Transverse colon (tissue), 4 donors: ENCODE measurements around the gene MRPL2. TPM values are rescaled to one million over a fixed set of nuclear protein-coding genes. Genes with fewer than 3 reads are reported as not detected.

Experiments
- DNase-seq: peaks from one replicate; pipeline ENCODE4 v3.0.0-alpha.2; 2019
- H3K27ac ChIP-seq, 4 donors: fragments of 200-600 bp; sonication (generic); 2 replicates each; pipeline ENCODE4 v1.5.1; 2016 to 2018; ENCODE audit warnings: inconsistent platforms in 4 of 4
- H3K27me3 ChIP-seq: fragments of 200-600 bp; sonication (generic); 2 replicates; pipeline ENCODE4 v1.5.1; 2017; ENCODE audit warnings: inconsistent platforms
- H3K36me3 ChIP-seq, 4 donors: fragments of 200-600 bp; sonication (generic); 2 replicates each; pipeline ENCODE4 v1.5.1; 2017 to 2019; ENCODE audit warnings: inconsistent platforms in 4 of 4
- H3K4me1 ChIP-seq, 4 donors: fragments of 200-600 bp; sonication (generic); 2 replicates each; pipeline ENCODE4 v1.5.1; 2017 to 2020; ENCODE audit warnings: inconsistent platforms in 4 of 4
- H3K4me3 ChIP-seq, 4 donors: fragments of 200-600 bp; sonication (generic); 1 replicate in 1 of 4; 2 replicates in 3 of 4; pipeline versions ENCODE4 v1.5.1 to v1.6.1; 2017 to 2019; ENCODE audit warnings: inconsistent platforms in 4 of 4
- H3K9me3 ChIP-seq, 2 donors: fragments of 200-600 bp; sonication (generic); 2 replicates each; pipeline ENCODE4 v1.5.1; 2017 to 2019; ENCODE audit warnings: inconsistent platforms in 2 of 2
- CTCF ChIP-seq, 5 experiments: fragments of 200-600 bp in 3 of 5; fragments of 450-650 bp in 2 of 5; sonication (generic) in 3 of 5; IDR thresholded peaks; 1 replicate in 2 of 5; 2 replicates in 3 of 5; pipeline ENCODE4 v1.5.1; 2016 to 2017; ENCODE audit warnings: antibody characterized with exemption in 5 of 5, inconsistent platforms in 3 of 5, mild to moderate bottlenecking in 2 of 5, moderate library complexity in 1 of 5
- EP300 ChIP-seq: sonication (generic); formaldehyde crosslinking; IDR thresholded peaks from one replicate; pipeline ENCODE4 v1.6.1; 2017; ENCODE audit warnings: antibody characterized with exemption, low read depth
- POLR2A ChIP-seq: fragments of 450-650 bp; IDR thresholded peaks from one replicate; pipeline ENCODE4 v1.6.1; 2016; ENCODE audit warnings: antibody characterized with exemption, mild to moderate bottlenecking, moderate library complexity
- POLR2AphosphoS5 ChIP-seq, 3 donors: sonication (generic); formaldehyde crosslinking; IDR thresholded peaks; one replicate each; pipeline ENCODE4 v1.6.1; 2016; ENCODE audit warnings: antibody characterized with exemption in 3 of 3
- WGBS, 2 donors: methylation state at CpG; one replicate each; pipeline ENCODE4 v1.1.5; 2018; ENCODE audit warnings: low coverage in 1 of 2; 5-methylcytosine and 5-hydroxymethylcytosine counted together
- in situ Hi-C, 4 donors: fragments of 200-750 bp; cut with MboI; loops; one replicate each; pipeline versions ENCODE4 v1.15.0 to v1.15.1; 2017; ENCODE audit warnings: low sequenced_read_pairs in 3 of 4, low pct_ligation_motif_present in 1 of 4, low pct_unique_long_range_greater_than_20kb in 1 of 4
- intact Hi-C: fragments of 100-400 bp; cut with DNase I; formaldehyde crosslinking; loops from one replicate; pipeline ENCODE4 v1.15.1; 2023; ENCODE audit warnings: low total_unique reads
- total RNA-seq, 4 donors: library from RNA; depleted of rRNA; stranded (reverse); fragments of >200 nt; gene quantifications; one replicate each; pipeline ENCODE4 v1.1.0, GENCODE V29; 2016

MRPL2 gene
- total RNA-seq, 4 donors from 2014 or later: 5.8 to 54.2 (median 34.3) TPM

DNA sequence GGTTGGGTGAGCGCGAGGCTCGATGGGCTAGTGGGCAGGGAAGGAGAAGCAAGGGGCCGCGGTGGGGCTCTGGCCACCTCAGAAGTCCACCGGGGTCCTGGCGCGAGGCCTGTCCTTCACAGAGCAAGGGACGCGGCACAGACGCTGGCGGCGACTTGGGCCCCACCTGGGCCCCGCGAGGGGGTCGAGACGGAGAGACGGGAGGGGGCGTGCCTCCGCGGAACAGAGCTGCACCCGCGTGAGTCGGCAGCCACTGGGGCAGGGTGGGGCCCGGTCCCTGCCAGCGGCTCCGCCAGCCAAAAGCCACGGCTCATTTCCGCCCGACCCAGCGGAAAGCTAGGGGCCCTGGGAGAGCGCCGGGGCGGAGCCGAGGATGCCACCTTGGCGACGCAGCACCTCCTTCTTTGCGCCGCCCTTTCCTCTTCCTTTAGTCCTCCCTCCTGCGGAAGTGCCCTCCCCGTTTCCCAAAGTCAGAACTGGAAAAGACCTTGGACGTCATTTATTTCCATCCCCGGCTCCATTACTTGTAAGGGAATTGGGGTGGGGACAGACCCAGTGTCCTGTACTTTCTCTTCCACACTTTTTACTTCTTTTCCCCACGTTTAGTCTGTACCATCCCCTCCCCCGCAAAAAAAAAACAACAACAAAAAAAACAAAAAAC lies 5.6 kb downstream of the MRPL2 start, which contains the start of gene CUL7:
CUL7 (minus strand) TSS at position 307 of the 661 bp plus-strand sequence. CDS start 1,063 bp downstream, outside the sequence.
- Histone ChIP-seq H3K4me1 (peaks cover 8 to 28% (median 19%) of the 10 kb centered on the region in 4 donors), H3K27me3 (no peaks in the 10 kb centered on the region), H3K9me3 (no peaks in the 10 kb centered on the region), H3K27ac (peak within 1 kb of the TSS; percentile 90 to 97 (median 95)), H3K4me3 (peak within 1 kb of the TSS; percentile 62 to 98 (median 86)), H3K36me3 (peaks cover 0 to 4% (median 0%) of the 10 kb centered on the region in 4 donors)
- WGBS, 2 donors: 2 to 7% methylated on average over 2 to 45 of the region's 45 CpGs
- TF ChIP-seq POLR2A (peak; percentile 90), EP300 (no peak), POLR2AphosphoS5 (IDR thresholded peaks at IDR 0.05) (peak; percentile 68 to 94 (median 88))
- in situ Hi-C loops: no loop called here
- peak; percentile 95 for DNase-seq
- intact Hi-C loops: no loop called here

DNA sequence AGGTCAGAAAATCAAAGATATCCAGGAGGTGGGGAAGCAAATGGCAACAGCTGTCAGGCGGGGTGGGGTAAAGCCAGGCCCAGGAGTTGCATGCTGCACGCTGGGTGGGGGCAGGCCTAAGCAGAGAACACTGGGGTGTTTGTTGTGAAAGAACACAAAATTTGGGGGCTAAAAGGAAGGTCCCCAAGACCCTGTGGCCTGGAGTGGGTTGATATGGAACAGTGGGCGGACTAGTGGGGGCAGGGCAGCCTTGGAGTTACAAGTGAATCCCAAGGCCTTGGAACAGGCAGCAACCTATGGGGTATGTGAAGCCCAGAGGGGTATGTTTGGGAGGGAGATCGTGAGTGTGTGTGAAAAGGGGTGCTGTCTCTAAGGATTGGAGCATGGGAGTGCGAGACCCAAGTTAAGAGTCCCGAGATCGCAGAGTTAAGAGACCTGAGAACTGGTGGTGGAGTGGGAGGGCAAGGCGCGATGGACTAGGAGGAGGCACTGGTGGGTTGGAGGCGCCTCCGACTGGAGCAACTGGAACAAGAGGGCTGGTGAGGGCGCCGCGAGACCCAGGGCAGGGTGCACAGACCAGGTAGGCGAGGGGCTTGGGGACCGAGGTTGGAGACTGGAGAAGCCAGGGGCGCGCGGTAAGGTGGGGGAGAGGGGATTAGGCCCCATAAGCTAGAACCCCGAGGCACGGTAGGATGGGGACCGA lies 6.2 kb downstream of the MRPL2 start:
- Histone ChIP-seq H3K27me3 (no peaks in the 10 kb centered on the region), H3K4me3 (peak overlapping the region; percentile 62 to 98 (median 86)), H3K9me3 (no peaks in the 10 kb centered on the region), H3K27ac (peak overlapping the region; percentile 90 to 97 (median 95)), H3K4me1 (peaks cover 4 to 22% (median 12%) of the 10 kb centered on the region in 4 donors), H3K36me3 (peaks cover 0 to 4% (median 2%) of the 10 kb centered on the region in 4 donors)
- TF ChIP-seq POLR2AphosphoS5 (IDR thresholded peaks at IDR 0.05) (no peak), EP300 (no peak), POLR2A (no peak), CTCF (IDR thresholded peaks at IDR 0.05) (no peak)
- intact Hi-C loops: no loop called here
- peak; percentile 21 for DNase-seq
- in situ Hi-C loops: no loop called here
- 15 to 33% methylated on average over 9 to 22 of the region's 22 CpGs for WGBS, 2 donors

GRCh38 chr6:43052225-43052841 lies 6.9 kb downstream of the MRPL2 start:
- WGBS, 2 donors: 94% methylated on average over 19 of the region's 19 CpGs; no CpG with 5 or more reads in 1 of the 2 donors
- intact Hi-C loops (no loop called here), in situ Hi-C loops (no loop called here)
- DNase-seq: no peak
- H3K4me1 ChIP-seq: peaks cover 4 to 20% (median 10%) of the 10 kb centered on the region in 4 donors
- TF ChIP-seq CTCF (IDR thresholded peaks at IDR 0.05) (no peak), POLR2A (no peak), EP300 (no peak), POLR2AphosphoS5 (IDR thresholded peaks at IDR 0.05) (no peak)
- no peaks in the 10 kb centered on the region for H3K9me3 ChIP-seq
- H3K27ac ChIP-seq: peak overlapping the region; percentile 90 to 97 (median 95)
- H3K4me3 ChIP-seq: no peak overlapping the region
- H3K36me3 ChIP-seq: peaks cover 0 to 10% (median 2%) of the 10 kb centered on the region in 4 donors
- H3K27me3 ChIP-seq: no peaks in the 10 kb centered on the region

DNA sequence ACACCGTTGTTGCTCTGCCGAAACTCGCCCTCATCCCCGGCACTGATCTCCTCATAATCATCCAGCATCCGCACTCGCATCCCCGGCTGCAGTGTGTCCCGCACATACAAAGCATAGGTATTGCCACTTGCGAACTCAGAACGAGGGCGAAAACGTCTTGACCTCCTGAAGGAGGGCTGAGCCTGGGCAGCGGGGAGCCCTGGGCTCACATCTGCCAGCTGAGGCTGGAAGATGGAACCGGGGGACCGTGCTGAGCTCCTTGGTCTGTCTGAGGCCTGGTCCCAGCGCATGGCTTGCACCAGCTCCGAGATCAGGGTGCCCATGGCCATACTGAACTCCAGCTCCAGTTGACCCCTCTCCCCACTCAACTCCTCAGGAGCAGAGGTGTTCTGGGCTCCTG lies 8.3 kb downstream of the MRPL2 start:
- 93% methylated on average over 17 of the region's 17 CpGs; no CpG with 5 or more reads in 1 of the 2 donors for WGBS, 2 donors
- in situ Hi-C loops: no loop called here
- peaks cover 0 to 10% (median 2%) of the 10 kb centered on the region in 4 donors for H3K36me3 ChIP-seq

More for the DNA sequence above, 8.3 kb downstream of the MRPL2 start:
- H3K9me3 ChIP-seq: no peaks in the 10 kb centered on the region
- no peak overlapping the region for H3K27ac ChIP-seq
- no peak overlapping the region for H3K4me3 ChIP-seq
- no peak for DNase-seq
- H3K27me3 ChIP-seq: no peaks in the 10 kb centered on the region
- TF ChIP-seq POLR2AphosphoS5 (IDR thresholded peaks at IDR 0.05): no peak
- no peak for TF ChIP-seq EP300
- TF ChIP-seq POLR2A: no peak
- no peak for TF ChIP-seq CTCF (IDR thresholded peaks at IDR 0.05)
- intact Hi-C loops: no loop called here
- peaks cover 4 to 20% (median 10%) of the 10 kb centered on the region in 4 donors for H3K4me1 ChIP-seq
